Measurements from ENCODE around the gene ZFYVE27.

The ZFYVE27 gene

DNA sequence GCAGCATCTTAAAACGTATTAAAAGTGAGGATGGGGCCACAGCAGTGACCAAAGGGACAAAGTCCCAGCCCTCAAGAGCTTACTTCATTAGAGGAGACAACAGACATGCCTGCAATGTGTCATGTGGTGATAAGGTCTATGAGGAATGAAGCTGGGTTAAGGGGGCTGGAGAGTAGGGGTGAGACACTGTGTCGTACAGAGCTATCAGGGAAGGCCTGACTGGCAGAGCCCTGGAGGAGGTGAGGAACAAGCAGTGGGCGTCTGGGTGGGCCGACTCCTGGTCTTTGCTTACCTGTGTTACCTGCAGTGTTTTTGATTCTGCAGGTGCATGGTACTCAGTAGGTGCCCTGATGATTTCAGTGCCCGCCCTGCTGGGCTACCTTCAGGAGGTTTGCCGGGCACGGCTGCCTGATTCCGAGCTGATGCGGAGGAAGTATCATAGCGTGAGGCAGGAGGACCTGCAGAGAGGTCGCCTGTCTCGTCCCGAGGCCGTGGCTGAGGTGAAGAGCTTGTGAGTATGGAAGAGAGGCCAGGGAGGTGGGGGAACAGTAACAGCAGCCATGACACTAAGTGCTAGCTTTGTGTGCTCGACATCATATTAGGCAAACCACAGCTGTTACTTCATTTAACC is 7.6 kb downstream of the ZFYVE27 start:
- DNase-seq: no peak

- DNase-seq: no peak
Observed at GRCh38 chr10:97747573-97747972, 10.6 kb downstream of the ZFYVE27 start.

- DNase-seq: no peak
Observed at GRCh38 chr10:97748116-97748515, 11.2 kb downstream of the ZFYVE27 start.

- DNase-seq: no peak
Observed at GRCh38 chr10:97752956-97753355, 16.0 kb downstream of the ZFYVE27 start.

- DNase-seq: no peak
Observed at GRCh38 chr10:97754726-97755125, 17.8 kb downstream of the ZFYVE27 start.

GRCh38 chr10:97755718-97756117 is 18.8 kb downstream of the ZFYVE27 start:
- no peak for DNase-seq

DNA sequence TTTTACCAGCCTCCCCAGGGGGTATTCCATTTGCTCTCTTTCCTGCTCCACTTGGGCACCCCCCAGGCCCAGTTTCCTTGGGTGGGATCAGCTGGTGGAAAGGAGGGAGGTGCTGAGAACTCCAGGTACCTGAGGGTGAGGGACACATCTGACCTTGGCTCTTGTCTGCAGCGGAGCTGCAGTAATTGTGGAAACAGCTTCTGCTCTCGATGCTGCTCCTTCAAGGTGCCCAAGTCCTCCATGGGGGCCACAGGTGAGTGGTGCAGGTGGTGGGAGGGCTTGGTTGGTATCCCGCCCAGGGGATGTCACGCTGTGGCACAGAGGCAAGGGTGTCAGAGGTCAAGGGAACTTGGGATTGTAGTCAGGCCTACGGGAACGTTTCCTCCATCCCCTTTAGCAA is 20.5 kb downstream of the ZFYVE27 start:
- DNase-seq: no peak

DNA sequence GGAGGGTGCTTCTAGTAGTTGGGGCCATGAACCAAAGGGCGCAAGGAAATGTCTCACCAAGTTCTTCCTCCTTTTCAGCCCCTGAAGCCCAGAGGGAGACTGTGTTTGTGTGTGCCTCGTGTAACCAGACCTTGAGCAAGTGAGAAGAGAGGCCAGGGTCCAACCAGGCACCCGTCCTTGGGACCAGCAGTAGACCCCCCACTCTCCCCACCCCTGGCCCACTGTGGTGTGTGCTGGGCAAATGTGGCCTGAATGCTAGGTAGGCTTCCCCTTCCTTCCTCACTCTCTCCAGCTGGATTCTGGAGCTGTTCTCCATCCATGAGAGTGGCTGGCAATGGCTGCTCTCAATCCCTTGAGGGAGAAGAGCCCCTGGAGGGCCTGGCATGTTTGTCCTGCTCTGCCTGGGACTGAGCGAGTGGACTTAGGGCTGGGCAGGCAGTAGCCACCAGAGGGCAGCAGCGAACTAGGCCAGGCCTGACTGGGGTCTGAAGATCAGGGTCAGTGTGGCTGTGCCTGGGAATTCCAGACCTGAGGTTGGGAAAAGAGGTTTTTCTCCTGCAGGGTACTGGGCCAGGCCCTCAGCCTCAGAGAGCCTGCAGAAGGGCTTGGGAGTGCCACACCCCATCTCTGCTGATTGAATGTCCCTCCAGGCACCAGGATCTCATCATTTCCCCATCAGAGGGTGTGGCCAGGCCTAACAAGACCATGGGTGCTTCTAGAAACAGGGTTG is 22.4 kb downstream of the ZFYVE27 start:
- DNase-seq: peak; percentile 48

- DNase-seq: no peak
Observed at GRCh38 chr10:97759946-97760345, 23.0 kb downstream of the ZFYVE27 start.

DNA sequence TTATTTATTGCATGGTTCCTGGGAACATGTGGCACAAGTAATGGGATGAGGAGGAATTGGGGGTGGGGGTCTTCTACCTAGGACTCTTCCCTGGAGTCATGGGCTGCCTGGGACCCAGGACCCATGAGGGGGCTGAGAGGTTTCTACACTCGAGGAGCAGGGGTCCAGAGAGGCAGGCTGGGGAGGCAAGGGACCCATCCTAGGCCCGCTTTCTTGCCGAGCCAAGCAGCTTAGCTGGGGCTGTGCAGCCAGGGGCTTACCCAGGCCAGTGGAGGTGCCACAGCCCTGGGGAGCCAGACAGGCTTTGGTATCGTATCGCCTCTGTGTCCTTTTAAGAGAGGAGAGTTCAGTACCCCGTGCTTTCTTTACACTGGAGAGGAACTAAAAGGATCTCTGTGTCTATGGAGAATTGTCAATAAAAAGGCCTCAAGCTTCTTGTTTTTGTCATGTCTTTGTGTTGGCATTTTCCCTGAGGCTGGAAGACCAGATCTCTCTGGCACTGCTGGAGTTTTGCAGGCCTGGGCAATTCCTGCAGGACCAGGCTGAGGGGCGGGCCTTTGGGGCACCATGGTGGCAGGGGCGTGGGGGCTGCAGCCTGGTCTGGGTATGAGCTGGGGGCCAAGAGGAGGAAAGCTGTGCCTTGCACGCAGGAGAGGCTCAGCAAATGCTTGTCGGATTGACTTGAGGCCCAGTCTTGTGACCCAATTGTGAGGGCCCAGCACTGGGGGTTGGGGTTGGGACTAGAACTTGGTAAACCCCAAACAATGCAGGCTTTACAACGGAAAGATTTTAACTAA is 23.7 kb downstream of the ZFYVE27 start:
- DNase-seq: no peak

GRCh38 chr10:97761331-97761865 is 24.5 kb downstream of the ZFYVE27 start:
- DNase-seq: no peak

DNA sequence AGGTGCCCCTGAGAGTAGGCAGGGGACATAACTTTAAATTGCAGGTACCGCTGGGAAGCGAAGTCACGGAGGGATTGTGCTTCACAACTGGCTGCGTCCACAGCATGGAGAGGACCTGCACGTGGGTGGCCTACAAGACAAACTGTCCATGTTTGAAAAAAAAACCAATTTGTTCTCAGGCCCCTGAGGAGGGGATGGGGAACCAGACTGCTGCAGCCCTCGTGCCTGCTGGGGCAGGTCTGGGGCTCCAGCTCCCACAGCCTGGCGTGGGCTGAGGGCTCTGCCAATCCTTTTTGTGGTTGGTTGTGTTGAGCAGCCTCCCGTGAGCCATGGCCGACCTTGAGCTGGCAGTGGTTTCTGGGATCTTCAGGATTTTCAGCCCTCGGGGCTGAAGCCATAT is 25.1 kb downstream of the ZFYVE27 start:
- DNase-seq: no peak

GRCh38 chr10:97762816-97763215 is 25.9 kb downstream of the ZFYVE27 start:
- no peak for DNase-seq

GRCh38 chr10:97763411-97763810 is 26.5 kb downstream of the ZFYVE27 start:
- DNase-seq: no peak

DNA sequence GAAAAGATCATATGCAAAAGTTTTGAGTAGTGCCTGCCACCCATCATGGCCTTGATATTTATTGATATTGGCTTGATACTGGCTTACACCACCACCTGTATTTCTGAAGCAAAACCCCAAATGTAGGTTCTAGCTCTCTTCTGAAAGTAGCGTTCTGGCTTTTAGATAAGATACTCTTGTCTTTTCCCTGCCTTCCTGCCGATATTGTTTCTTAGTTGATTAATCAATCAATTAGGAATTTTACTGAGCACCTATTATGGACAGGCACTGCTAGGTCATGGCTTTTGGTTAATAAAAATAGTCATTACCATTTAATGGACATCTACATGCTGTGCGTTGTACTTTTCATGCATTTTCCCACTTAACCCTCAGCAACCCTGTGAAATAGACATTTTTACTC is 27.0 kb downstream of the ZFYVE27 start:
- DNase-seq: no peak

GRCh38 chr10:97764519-97764931 is 27.6 kb downstream of the ZFYVE27 start:
- no peak for DNase-seq

GRCh38 chr10:97765201-97765600 is 28.3 kb downstream of the ZFYVE27 start:
- DNase-seq: no peak

DNA sequence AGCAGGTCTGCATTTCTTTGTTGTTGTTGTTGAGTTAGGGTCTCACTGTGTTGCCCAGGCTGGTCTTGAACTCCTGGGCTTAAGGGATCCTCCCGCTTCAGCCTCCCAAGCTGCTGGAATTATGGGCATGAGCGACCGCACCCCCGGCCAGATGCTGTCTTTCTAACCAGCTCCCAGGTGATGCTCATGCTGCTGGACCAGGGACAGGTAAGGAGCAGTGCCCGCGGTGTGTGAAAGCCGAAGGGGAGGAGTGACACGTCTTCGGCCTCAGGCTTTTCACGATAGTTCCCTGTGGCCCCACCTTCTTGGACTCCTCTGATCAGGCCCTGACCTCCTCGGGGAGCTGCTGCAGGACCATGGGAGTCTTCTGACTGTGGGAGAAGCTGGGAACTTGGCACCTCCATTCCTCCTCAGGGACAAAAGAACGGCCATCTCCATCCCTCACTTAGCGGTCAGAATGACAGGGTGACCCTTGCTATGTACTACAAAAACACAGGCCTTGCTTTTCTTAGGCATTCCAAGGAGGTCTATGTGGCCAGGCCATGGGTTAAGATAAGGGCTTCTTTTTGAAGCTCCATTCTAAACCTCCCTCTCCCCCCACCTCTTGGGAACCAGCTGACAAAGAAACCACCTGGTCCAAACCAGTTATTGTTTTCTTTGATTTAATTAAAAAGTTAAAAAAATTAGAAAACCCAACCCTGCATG is 29.3 kb downstream of the ZFYVE27 start:
- DNase-seq: no peak

DNA sequence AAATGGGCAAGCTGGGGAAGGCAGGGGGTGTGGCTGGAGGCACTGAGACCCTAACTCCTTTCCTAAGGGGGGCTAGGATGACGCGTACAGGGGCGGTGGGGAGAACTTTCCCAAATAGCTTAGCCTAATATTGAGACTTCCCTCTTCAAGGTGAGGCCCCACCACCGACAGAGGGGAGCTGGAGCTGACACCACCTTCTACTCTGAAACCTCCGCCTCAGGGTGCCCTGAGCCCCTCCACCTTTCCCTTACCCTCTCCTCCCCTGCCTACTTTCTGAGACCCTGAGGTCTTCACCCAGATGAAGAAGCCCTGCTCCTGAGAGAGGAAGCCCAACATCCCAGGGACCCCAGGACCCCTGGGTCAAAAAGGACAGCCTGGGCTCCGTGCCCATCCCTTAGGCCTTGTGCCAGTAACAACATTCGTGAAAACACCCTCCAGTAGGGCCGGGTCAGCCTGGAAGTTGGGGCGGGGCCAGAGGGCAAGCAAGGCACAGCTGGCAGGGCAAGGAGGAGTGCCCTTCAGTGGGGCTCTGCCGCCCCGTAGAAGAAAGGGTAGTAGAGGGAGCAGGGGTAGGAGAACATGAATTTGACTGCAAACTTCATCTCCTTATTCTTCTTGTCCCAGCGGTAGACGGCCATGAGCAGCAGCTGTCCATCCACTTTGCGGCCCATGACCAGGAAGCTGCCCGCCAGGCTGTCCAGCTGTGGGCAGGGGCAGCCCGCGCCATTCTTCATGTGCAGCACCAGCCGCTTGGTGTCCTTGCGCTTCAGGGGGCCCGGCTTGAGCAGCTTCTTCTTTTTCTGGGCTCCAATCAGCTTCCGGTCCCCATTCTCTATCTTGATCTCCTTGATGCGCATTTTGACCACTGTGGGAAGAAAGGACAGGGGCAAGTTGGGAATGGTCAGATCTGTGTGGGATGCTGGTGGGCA is 30.3 kb downstream of the ZFYVE27 start:
- no peak for DNase-seq

- DNase-seq: no peak
Observed at GRCh38 chr10:97768322-97769315, 31.7 kb downstream of the ZFYVE27 start.

GRCh38 chr10:97770255-97770654 is 33.3 kb downstream of the ZFYVE27 start:
- DNase-seq: no peak

All from CD4-positive, alpha-beta T cell treated with Interleukin-10 for 1 hour (primary cell).